Osteocyte (in vitro differentiated cells): ENCODE data around the gene GYS2. TPM values are rescaled to one million over a fixed set of nuclear protein-coding genes. Genes with fewer than 3 reads are reported as not detected.

Source experiments
- DNase-seq: peaks from one replicate; pipeline ENCODE4 v3.0.0; 2021; ENCODE audit warnings: mixed read lengths; ENCODE audit not compliant: unreplicated experiment; ENCODE audit errors: extremely low spot score
- H3K27ac Mint-ChIP-seq: one replicate; pipeline ENCODE4 v1.8.0; 2021; ENCODE audit warnings: mild to moderate bottlenecking, mixed read lengths; ENCODE audit not compliant: unreplicated experiment
- H3K27me3 Mint-ChIP-seq: one replicate; pipeline ENCODE4 v1.8.0; 2021; ENCODE audit warnings: mixed read lengths; ENCODE audit not compliant: unreplicated experiment
- H3K36me3 Mint-ChIP-seq: one replicate; pipeline ENCODE4 v1.8.0; 2021; ENCODE audit warnings: mixed read lengths; ENCODE audit not compliant: unreplicated experiment
- H3K4me1 Mint-ChIP-seq: one replicate; pipeline ENCODE4 v1.8.0; 2021; ENCODE audit warnings: mixed read lengths; ENCODE audit not compliant: unreplicated experiment
- H3K4me3 Mint-ChIP-seq: one replicate; pipeline ENCODE4 v1.8.0; 2021; ENCODE audit warnings: mild to moderate bottlenecking, moderate library complexity, mixed read lengths; ENCODE audit not compliant: unreplicated experiment
- H3K9me3 Mint-ChIP-seq: one replicate; pipeline ENCODE4 v1.8.0; 2021; ENCODE audit warnings: mixed read lengths; ENCODE audit not compliant: unreplicated experiment
- total RNA-seq: library from RNA; stranded (reverse); gene quantifications from 2 replicates; pipeline ENCODE4 v1.2.1, GENCODE V29; 2021
- TF ChIP-seq, protein P1 (sequence below): fragments of 200-600 bp; sonication (generic); IDR thresholded peaks from 2 replicates; pipeline ENCODE4 v1.5.0; 2021; ENCODE audit warnings: antibody characterized with exemption, mild to moderate bottlenecking, moderate library complexity

The GYS2 gene
- total RNA-seq, 1 donor from 2014 or later, result not detected

DNA sequence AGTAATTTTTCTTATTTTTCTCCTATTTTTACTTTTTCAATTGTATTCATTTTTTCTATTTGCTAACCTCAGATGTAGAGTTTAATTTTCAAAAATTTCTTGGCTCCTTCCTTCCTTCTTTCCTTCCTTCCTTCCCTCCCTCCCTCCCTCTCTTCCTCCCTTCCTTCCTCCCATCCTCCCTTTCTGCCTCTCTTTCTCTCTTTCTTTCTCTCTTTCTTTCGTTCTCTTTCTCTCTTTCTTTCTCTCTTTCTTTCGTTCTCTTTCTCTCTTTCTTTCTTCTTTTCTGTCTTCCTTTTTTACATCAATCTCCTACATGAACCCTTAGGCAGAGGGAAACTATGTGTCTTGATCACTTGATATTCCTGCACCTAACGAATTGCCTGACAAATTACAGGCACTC is 12.4 kb upstream of the GYS2 start:
- H3K9me3 Mint-ChIP-seq, result no peaks in the 10 kb centered on the region
- no peaks in the 10 kb centered on the region for H3K4me1 Mint-ChIP-seq
- TF ChIP-seq, protein P1, sequence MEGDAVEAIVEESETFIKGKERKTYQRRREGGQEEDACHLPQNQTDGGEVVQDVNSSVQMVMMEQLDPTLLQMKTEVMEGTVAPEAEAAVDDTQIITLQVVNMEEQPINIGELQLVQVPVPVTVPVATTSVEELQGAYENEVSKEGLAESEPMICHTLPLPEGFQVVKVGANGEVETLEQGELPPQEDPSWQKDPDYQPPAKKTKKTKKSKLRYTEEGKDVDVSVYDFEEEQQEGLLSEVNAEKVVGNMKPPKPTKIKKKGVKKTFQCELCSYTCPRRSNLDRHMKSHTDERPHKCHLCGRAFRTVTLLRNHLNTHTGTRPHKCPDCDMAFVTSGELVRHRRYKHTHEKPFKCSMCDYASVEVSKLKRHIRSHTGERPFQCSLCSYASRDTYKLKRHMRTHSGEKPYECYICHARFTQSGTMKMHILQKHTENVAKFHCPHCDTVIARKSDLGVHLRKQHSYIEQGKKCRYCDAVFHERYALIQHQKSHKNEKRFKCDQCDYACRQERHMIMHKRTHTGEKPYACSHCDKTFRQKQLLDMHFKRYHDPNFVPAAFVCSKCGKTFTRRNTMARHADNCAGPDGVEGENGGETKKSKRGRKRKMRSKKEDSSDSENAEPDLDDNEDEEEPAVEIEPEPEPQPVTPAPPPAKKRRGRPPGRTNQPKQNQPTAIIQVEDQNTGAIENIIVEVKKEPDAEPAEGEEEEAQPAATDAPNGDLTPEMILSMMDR, result no peak
- H3K36me3 Mint-ChIP-seq, result no peaks in the 10 kb centered on the region
- no peak overlapping the region for H3K27ac Mint-ChIP-seq
- DNase-seq, result no peak
- peaks cover 15% of the 10 kb centered on the region for H3K27me3 Mint-ChIP-seq
- H3K4me3 Mint-ChIP-seq, result no peak overlapping the region

DNA sequence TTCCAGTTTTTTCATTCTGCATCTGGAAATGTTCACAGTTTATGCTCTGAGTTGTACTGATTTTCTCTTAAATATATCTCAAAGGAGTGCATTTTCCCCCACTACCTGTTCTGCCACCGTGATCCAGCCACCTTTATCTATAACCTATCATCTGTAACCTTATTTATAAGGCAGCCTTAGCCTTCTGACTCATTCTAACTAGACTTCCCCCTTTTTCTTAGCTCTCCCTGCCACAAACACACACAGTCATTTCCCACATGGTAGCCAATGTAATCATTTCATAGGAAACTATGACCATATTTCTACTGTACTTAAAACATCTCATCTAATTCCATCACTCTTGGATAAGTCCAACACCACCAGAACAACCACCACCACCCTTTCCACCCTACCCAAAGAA is 10.8 kb upstream of the GYS2 start:
- no peaks in the 10 kb centered on the region for H3K4me1 Mint-ChIP-seq
- H3K4me3 Mint-ChIP-seq, result no peak overlapping the region
- H3K9me3 Mint-ChIP-seq, result no peaks in the 10 kb centered on the region
- no peaks in the 10 kb centered on the region for H3K36me3 Mint-ChIP-seq
- TF ChIP-seq, protein P1, result no peak
- peaks cover 15% of the 10 kb centered on the region for H3K27me3 Mint-ChIP-seq
- DNase-seq, result no peak
- no peak overlapping the region for H3K27ac Mint-ChIP-seq

DNA sequence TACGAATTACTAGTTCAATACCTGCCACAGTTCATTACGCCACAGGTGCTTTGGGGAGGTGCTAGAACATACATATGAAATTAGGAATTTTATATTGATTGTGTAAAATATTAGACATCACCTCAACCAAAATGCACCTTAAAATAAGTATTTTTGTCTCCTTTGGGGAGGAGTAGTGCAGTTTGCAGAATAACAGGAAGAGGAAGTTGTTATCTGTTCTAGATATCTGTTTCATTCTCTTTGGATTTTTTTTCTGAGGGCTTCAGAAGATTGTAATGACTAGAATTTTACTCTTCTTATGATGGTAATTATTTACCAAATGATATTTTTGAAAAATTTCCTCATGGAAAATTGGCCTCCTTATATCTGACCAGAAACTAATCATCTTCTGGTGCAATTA is 9.9 kb upstream of the GYS2 start:
- Mint-ChIP-seq H3K36me3 (no peaks in the 10 kb centered on the region), H3K27ac (no peak overlapping the region), H3K27me3 (peaks cover 15% of the 10 kb centered on the region), H3K9me3 (no peaks in the 10 kb centered on the region), H3K4me1 (no peaks in the 10 kb centered on the region), H3K4me3 (no peak overlapping the region)
- TF ChIP-seq, protein P1, result no peak
- DNase-seq, result no peak

DNA sequence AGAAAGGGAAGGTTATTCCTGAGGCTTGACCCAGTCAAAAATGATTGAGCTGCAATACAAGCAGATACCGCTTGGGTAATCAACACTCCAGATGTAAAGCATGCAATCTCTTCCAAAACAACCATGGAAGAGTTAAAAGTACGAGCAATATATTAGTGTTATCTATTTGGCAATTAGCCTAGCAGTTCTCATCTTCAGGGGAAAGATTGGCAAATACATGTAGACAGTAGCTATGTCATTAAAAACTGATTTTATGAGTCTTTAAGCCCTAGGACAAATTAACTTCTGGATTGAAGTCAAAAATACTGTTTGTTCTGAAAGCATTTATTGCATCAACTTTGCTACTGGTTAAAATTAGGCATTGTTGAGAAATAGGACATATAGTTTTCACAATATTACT is 9.3 kb upstream of the GYS2 start:
- TF ChIP-seq, protein P1, result no peak
- no peak overlapping the region for H3K4me3 Mint-ChIP-seq
- H3K36me3 Mint-ChIP-seq, result no peaks in the 10 kb centered on the region
- no peak overlapping the region for H3K27ac Mint-ChIP-seq
- H3K4me1 Mint-ChIP-seq, result no peaks in the 10 kb centered on the region
- DNase-seq, result no peak
- H3K9me3 Mint-ChIP-seq, result no peaks in the 10 kb centered on the region
- peaks cover 15% of the 10 kb centered on the region for H3K27me3 Mint-ChIP-seq

DNA sequence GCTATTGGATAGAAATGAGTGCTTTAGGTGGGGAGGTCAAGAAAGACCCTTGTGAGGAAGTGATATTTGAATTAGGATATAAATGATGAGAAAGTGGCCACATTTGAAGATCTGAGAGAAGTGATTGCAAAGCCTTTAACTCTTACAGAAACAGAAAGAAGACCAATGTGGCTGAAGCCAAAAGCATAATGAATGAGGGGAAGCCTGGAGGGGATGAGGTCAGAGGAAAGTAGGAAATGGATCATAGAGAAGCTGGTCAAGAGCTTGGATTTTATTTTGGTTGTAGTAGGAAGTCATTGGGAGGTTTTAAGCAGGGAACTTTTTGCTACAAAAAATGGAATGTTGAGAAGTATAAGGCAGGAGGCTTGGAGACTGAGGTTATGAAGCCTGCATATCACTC is 3.5 kb upstream of the GYS2 start:
- Mint-ChIP-seq H3K36me3 (no peaks in the 10 kb centered on the region), H3K27ac (no peak overlapping the region), H3K4me1 (no peaks in the 10 kb centered on the region), H3K4me3 (no peak overlapping the region), H3K27me3 (peaks cover 18% of the 10 kb centered on the region), H3K9me3 (no peaks in the 10 kb centered on the region)
- no peak for DNase-seq
- TF ChIP-seq, protein P1, result no peak
